GM12878 (cell line): ENCODE data around the gene MT1E. TPM values are rescaled to one million over a fixed set of nuclear protein-coding genes. Genes with fewer than 3 reads are reported as not detected.

ENCODE experiments used
- BMI1 ChIP-seq: fragments of 450-650 bp; IDR thresholded peaks from 2 replicates; pipeline ENCODE4 v1.6.1; 2016; ENCODE audit warnings: mild to moderate bottlenecking, moderate library complexity, borderline replicate concordance
- CEBPB ChIP-seq, 2 experiments: fragments of 150-350 bp in 1 of 2; IDR thresholded peaks; 2 replicates each; pipeline ENCODE4 v1.6.1; 2012 to 2014; ENCODE audit warnings: low read depth in 2 of 2, low read length in 2 of 2, borderline replicate concordance in 1 of 2, inconsistent platforms in 1 of 2
- POLR2A ChIP-seq: IDR thresholded peaks from 2 replicates; pipeline ENCODE4 v1.6.1; 2011; ENCODE audit warnings: low read depth, mild to moderate bottlenecking, low read length
- POLR2AphosphoS5 ChIP-seq: IDR thresholded peaks from 2 replicates; pipeline ENCODE4 v1.6.1; 2011; ENCODE audit warnings: mild to moderate bottlenecking, low read length, inconsistent platforms
- TAF1 ChIP-seq: IDR thresholded peaks from 2 replicates; pipeline ENCODE4 v1.6.1; 2011; ENCODE audit warnings: mild to moderate bottlenecking, low read depth, low read length, borderline replicate concordance
- YY1 ChIP-seq: IDR thresholded peaks from 2 replicates; pipeline ENCODE4 v1.6.1; 2011; ENCODE audit warnings: low read depth, mild to moderate bottlenecking, low read length
- polyA plus RNA-seq, 11 experiments: library from polyadenylated mRNA; depleted of rRNA in 4 of 11; unstranded in 6 of 11; stranded (reverse) in 5 of 11; fragments of >200 nt; fragmentation: Nextera tagmentation in 4 of 11; fragmentation: Illumina TruSeq in 1 of 11; extraction: Ambion mirVana in 4 of 11; extraction: Trizol in 1 of 11; gene quantifications; 1 replicate in 1 of 11; 2 replicates in 10 of 11; pipeline versions ENCODE4 v1.2.1 to v1.2.3, GENCODE V29; 2011 to 2016; ENCODE audit warnings: inconsistent platforms in 2 of 11, missing spikeins in 2 of 11, low read depth in 1 of 11
- total RNA-seq, 4 experiments: library from RNA; depleted of rRNA in 3 of 4; stranded (reverse); fragments of >200 nt in 3 of 4; fragmentation: Illumina TruSeq in 1 of 4; extraction: Trizol in 1 of 4; gene quantifications; 2 replicates each; pipeline versions ENCODE4 v1.2.1 to v1.2.3, GENCODE V29; 2013 to 2021
- TF ChIP-seq, protein P1 (sequence below): fragments of 150-350 bp; IDR thresholded peaks from 2 replicates; pipeline ENCODE4 v1.6.1; 2014; ENCODE audit warnings: mild to moderate bottlenecking, low read depth, low read length
- TF ChIP-seq, protein P2 (sequence below): fragments of 450-650 bp; IDR thresholded peaks from 2 replicates; pipeline ENCODE4 v1.6.1; 2016; ENCODE audit warnings: mild to moderate bottlenecking
- TF ChIP-seq, protein P3 (sequence below): IDR thresholded peaks from 2 replicates; pipeline ENCODE4 v1.6.1; 2012; ENCODE audit warnings: low read depth, low read length, improper control_type of control experiment
- TF ChIP-seq, protein P4 (sequence below): IDR thresholded peaks from 2 replicates; pipeline ENCODE4 v1.6.1; 2012; ENCODE audit warnings: mild to moderate bottlenecking, low read depth, low read length

The MT1E gene
- total and polyA plus RNA-seq, 10 of the 15 experiments (the other 5 are each of a cell fraction or from before 2014, with no cell fraction given): 5.8 to 22.3 (median 16.5) TPM

DNA sequence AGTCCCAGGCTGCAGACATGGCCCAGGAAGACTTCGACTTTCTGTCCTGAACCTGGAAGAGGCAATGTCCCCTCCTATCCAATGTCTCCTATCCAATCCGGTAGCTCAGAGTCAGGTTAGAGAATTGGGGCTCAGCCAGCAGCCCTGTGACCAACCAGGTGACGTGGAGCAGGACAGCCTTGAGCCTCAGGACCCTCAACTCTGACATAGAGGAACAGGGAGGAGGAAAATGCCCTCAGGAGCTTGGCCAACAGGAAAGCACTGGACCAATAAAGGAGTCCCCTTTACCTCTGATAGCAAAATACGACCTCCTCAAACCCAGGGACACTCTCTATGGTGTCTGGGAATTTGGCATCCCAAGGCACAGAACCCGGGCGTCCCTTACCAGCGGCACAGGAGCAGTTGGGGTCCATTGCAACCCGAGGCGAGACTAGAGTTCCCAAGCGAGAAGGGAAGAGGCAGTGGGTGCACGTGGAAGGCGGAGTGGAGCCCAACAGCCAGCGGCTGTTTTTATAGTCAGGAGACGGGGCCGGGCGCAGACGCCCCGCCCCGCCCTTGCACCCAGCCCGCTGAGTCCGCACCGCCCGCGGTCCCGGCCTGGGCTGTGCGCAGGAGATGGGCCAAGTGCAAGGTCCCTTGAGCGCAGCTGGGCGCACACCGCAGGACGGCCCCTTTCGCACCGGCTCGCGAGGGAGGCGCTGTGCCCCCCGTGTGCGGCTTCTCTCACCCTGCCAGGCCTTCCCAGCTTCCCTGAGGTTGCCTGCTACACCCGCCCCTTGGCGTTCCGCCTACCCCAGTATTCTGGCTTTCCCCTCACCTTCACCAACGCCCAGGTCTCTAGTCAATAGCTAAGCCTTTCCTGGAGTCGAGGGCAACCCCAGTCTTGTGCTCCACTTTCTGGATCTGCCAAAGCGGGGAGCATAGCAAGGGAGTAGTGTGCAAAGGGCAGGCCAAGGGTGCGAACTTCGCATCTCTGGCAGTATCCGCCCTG, 42.3 kb downstream of the MT1E start, which contains the start of gene MT1G (continued):
- TF ChIP-seq, protein P1, sequence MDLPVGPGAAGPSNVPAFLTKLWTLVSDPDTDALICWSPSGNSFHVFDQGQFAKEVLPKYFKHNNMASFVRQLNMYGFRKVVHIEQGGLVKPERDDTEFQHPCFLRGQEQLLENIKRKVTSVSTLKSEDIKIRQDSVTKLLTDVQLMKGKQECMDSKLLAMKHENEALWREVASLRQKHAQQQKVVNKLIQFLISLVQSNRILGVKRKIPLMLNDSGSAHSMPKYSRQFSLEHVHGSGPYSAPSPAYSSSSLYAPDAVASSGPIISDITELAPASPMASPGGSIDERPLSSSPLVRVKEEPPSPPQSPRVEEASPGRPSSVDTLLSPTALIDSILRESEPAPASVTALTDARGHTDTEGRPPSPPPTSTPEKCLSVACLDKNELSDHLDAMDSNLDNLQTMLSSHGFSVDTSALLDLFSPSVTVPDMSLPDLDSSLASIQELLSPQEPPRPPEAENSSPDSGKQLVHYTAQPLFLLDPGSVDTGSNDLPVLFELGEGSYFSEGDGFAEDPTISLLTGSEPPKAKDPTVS: no peak
- TF ChIP-seq, protein P2, sequence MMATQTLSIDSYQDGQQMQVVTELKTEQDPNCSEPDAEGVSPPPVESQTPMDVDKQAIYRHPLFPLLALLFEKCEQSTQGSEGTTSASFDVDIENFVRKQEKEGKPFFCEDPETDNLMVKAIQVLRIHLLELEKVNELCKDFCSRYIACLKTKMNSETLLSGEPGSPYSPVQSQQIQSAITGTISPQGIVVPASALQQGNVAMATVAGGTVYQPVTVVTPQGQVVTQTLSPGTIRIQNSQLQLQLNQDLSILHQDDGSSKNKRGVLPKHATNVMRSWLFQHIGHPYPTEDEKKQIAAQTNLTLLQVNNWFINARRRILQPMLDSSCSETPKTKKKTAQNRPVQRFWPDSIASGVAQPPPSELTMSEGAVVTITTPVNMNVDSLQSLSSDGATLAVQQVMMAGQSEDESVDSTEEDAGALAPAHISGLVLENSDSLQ: no peak
- no peak for TF ChIP-seq BMI1
- no peak for TF ChIP-seq CEBPB (IDR thresholded peaks at IDR 0.05; ENCODE audit: borderline replicate concordance in 1 of 2, low read depth in 2 of 2, low read length in 2 of 2)
- TF ChIP-seq POLR2AphosphoS5: no peak
- TF ChIP-seq YY1: no peak
- TF ChIP-seq, protein P3, sequence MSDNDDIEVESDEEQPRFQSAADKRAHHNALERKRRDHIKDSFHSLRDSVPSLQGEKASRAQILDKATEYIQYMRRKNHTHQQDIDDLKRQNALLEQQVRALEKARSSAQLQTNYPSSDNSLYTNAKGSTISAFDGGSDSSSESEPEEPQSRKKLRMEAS: no peak
- TF ChIP-seq TAF1: no peak
- no peak for TF ChIP-seq POLR2A
- TF ChIP-seq, protein P4, sequence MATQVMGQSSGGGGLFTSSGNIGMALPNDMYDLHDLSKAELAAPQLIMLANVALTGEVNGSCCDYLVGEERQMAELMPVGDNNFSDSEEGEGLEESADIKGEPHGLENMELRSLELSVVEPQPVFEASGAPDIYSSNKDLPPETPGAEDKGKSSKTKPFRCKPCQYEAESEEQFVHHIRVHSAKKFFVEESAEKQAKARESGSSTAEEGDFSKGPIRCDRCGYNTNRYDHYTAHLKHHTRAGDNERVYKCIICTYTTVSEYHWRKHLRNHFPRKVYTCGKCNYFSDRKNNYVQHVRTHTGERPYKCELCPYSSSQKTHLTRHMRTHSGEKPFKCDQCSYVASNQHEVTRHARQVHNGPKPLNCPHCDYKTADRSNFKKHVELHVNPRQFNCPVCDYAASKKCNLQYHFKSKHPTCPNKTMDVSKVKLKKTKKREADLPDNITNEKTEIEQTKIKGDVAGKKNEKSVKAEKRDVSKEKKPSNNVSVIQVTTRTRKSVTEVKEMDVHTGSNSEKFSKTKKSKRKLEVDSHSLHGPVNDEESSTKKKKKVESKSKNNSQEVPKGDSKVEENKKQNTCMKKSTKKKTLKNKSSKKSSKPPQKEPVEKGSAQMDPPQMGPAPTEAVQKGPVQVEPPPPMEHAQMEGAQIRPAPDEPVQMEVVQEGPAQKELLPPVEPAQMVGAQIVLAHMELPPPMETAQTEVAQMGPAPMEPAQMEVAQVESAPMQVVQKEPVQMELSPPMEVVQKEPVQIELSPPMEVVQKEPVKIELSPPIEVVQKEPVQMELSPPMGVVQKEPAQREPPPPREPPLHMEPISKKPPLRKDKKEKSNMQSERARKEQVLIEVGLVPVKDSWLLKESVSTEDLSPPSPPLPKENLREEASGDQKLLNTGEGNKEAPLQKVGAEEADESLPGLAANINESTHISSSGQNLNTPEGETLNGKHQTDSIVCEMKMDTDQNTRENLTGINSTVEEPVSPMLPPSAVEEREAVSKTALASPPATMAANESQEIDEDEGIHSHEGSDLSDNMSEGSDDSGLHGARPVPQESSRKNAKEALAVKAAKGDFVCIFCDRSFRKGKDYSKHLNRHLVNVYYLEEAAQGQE: no peak
